ENCODE results near the gene STXBP5L. TPM values are rescaled to one million over a fixed set of nuclear protein-coding genes. Genes with fewer than 3 reads are reported as not detected.

Gene STXBP5L
- total and polyA plus RNA-seq, 2 of the 4 experiments (the other 2 are of a cell fraction): not detected

- intact Hi-C loops (cut with micrococcal nuclease) (no loop called here), in situ Hi-C loops (cut with MboI; ENCODE audit: low sequenced_read_pairs) (no loop called here), dilution Hi-C loops (cut with HindIII; ENCODE audit: low sequenced_read_pairs, unreplicated experiment) (no loop called here)
- Histone ChIP-seq H2BK20ac (ENCODE audit: low read depth, low read length) (no peak overlapping the region), H2AK5ac (ENCODE audit: low read depth, low read length) (no peak overlapping the region), H3K27ac (ENCODE audit: insufficient read depth, low read length) (no peak overlapping the region), H3K4me2 (ENCODE audit: low read depth, low read length) (no peak overlapping the region), H3K18ac (ENCODE audit: low read depth, low read length) (no peak overlapping the region), H2AK9ac (replicated peaks; ENCODE audit: low read depth, low read length, poor library complexity) (no peak overlapping the region), H3K9me1 (ENCODE audit: insufficient read depth, low read length) (no peaks in the 10 kb centered on the region), H3K4me3 (ENCODE audit: insufficient read depth, low read depth, low read length) (no peak overlapping the region), H4K91ac (ENCODE audit: insufficient read depth, low read depth, low read length) (no peak overlapping the region), H4K5ac (ENCODE audit: low read depth, low read length) (no peak overlapping the region), H4K8ac (ENCODE audit: low read depth in 2 of 2, low read length in 2 of 2) (no peak overlapping the region), H3K56ac (ENCODE audit: extremely low read depth, insufficient read depth, low read length) (no peak overlapping the region), H2BK120ac (ENCODE audit: low read depth, low read length) (no peak overlapping the region), H3K4ac (ENCODE audit: low read depth, low read length) (no peak overlapping the region), H3K9me3 (ENCODE audit: control insufficient read depth, insufficient read depth, low read length) (0 out of 2 replicates have a peak, but pooled peaks cover 1% of the 10 kb centered on the region), H4K20me1 (ENCODE audit: insufficient read depth, low read length) (no peaks in the 10 kb centered on the region), H3K9ac (ENCODE audit: low read depth, low read length) (no peak overlapping the region), H3K23ac (ENCODE audit: low read depth, low read length) (no peak overlapping the region), H2BK15ac (ENCODE audit: low read depth, low read length) (no peak overlapping the region), H3K14ac (replicated peaks; ENCODE audit: low read depth, low read length) (no peak overlapping the region), H3K36me3 (ENCODE audit: control insufficient read depth, insufficient read depth, low read length) (no peaks in the 10 kb centered on the region), H3K79me1 (ENCODE audit: low read depth in 1 of 2, low read length in 2 of 2) (no peaks in the 10 kb centered on the region), H2AFZ (replicated peaks; ENCODE audit: low read length, poor library complexity) (no peak overlapping the region), H2BK5ac (ENCODE audit: low read depth, low read length, poor library complexity, severe bottlenecking) (no peak overlapping the region), H3K4me1 (ENCODE audit: control insufficient read depth, insufficient read depth, low read length) (no peaks in the 10 kb centered on the region), H3K27me3 (ENCODE audit: control insufficient read depth, insufficient read depth, low read length) (no peaks in the 10 kb centered on the region)
- DNase-seq (no peak), ATAC-seq (ENCODE audit: low read depth) (no peak)
- WGBS, 2 experiments (ENCODE audit: extremely low coverage in 2 of 2, insufficient read length in 1 of 2): no CpG with 5 or more reads among the region's 1 CpG
- POLR2A ChIA-PET (ENCODE audit: unreplicated experiment): no interaction called here
- no TSS peak for BruUV-seq (replicated peaks)
- no peak for TF ChIP-seq SMC3 (IDR thresholded peaks at IDR 0.05; ENCODE audit: low read depth, low read length)
- TF ChIP-seq POLR2A (IDR thresholded peaks at IDR 0.05; ENCODE audit: low read depth, low read length): no peak
- TF ChIP-seq RFX5 (IDR thresholded peaks at IDR 0.05; ENCODE audit: low read depth, low read length): no peak
- CTCF ChIA-PET: no interaction called here
These were observed 247.0 kb downstream of the STXBP5L start for GRCh38 chr3:121155028-121155427.
